ENCODE results near the gene CHST11. TPM values are rescaled to one million over a fixed set of nuclear protein-coding genes. Genes with fewer than 3 reads are reported as not detected.

Gene CHST11
- total and polyA plus RNA-seq, 3 donors from 2014 or later = 5.1 to 36.9 (median 23.9) TPM

DNA sequence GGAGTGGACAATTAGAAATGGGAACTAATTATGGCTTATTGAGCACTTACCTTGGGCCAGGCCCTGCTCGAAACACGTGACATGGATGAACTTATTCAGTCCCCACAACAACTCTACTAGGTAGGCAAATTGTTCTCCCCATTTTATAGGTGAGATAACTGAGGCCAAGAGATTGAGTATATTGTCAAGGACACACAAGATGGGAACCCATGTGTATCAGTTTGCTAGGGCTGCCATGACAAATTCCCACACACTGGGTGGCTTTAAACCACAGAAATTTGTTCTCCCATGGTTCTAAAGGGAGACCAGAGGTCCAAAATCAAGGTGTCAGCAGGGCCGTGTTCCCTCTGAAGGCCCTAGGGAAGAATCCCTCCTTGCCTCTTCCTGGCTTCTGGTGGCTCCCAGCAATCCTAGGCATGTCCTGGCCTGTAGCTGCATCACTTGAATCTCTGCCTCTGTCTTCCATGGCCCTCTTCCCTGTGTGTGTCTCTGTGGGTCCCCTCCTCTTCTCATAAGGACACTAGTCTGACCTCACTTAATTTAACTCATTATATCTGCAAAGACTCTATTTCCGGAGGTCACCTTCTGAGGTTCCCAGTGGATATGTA lies 128.8 kb downstream of the CHST11 start:
- no peak for TF ChIP-seq POLR2A (IDR thresholded peaks at IDR 0.05)
- TF ChIP-seq, protein P1, sequence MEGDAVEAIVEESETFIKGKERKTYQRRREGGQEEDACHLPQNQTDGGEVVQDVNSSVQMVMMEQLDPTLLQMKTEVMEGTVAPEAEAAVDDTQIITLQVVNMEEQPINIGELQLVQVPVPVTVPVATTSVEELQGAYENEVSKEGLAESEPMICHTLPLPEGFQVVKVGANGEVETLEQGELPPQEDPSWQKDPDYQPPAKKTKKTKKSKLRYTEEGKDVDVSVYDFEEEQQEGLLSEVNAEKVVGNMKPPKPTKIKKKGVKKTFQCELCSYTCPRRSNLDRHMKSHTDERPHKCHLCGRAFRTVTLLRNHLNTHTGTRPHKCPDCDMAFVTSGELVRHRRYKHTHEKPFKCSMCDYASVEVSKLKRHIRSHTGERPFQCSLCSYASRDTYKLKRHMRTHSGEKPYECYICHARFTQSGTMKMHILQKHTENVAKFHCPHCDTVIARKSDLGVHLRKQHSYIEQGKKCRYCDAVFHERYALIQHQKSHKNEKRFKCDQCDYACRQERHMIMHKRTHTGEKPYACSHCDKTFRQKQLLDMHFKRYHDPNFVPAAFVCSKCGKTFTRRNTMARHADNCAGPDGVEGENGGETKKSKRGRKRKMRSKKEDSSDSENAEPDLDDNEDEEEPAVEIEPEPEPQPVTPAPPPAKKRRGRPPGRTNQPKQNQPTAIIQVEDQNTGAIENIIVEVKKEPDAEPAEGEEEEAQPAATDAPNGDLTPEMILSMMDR (IDR thresholded peaks at IDR 0.05) = no peak

DNA sequence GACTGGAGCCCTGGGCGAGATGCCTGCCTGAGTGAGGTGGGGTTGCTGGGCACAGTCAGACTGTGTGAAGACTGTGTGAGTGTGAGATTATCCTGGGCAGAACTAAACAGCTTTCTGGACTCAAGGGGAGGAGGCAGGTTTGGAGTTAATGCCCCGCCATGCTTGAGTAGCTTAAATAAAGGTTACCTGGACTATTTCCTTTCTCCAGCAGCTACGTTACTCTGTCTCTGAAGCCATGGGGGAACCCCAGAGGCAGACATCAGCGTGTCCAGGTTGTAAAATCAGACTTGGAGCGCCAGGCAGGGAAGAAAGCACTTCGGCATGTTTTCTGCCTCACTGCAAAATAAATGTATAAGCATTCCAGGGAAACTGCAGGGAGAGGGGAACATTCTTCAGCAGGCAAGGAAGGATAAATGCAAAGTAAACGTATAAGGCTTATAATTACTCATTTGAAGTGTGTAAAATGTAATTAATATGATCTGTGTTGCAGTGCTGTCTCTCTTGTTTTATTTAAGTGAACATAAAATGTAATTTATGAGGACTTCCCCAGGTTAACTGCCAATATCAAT lies 129.7 kb downstream of the CHST11 start:
- intact Hi-C loops (cut with DNase I; ENCODE audit: low total_unique reads) = no loop called here
- Histone ChIP-seq H3K27ac (no peak overlapping the region), H3K27me3 (no peaks in the 10 kb centered on the region), H3K4me3 (no peak overlapping the region), H3K9me3 (no peaks in the 10 kb centered on the region), H3K4me1 (no peaks in the 10 kb centered on the region), H3K36me3 (ENCODE audit: low read depth, missing control alignments) (no peaks in the 10 kb centered on the region)
- TF ChIP-seq, protein P1 (IDR thresholded peaks at IDR 0.05) = no peak
- 68 to 79% methylated on average over 7 of the region's 7 CpGs for WGBS, 2 donors
- DNase-seq = no peak

More for the DNA sequence above, 128.8 kb downstream of the CHST11 start:
- intact Hi-C loops (cut with DNase I; ENCODE audit: low total_unique reads) = no loop called here
- no peaks in the 10 kb centered on the region for H3K9me3 ChIP-seq
- no peaks in the 10 kb centered on the region for H3K4me1 ChIP-seq
- no peak for DNase-seq
- H3K27ac ChIP-seq = no peak overlapping the region
- WGBS, 2 donors = 89 to 95% methylated on average over 4 of the region's 4 CpGs
- no peak overlapping the region for H3K4me3 ChIP-seq
- no peaks in the 10 kb centered on the region for H3K36me3 ChIP-seq (ENCODE audit: low read depth, missing control alignments)
- no peaks in the 10 kb centered on the region for H3K27me3 ChIP-seq

DNA sequence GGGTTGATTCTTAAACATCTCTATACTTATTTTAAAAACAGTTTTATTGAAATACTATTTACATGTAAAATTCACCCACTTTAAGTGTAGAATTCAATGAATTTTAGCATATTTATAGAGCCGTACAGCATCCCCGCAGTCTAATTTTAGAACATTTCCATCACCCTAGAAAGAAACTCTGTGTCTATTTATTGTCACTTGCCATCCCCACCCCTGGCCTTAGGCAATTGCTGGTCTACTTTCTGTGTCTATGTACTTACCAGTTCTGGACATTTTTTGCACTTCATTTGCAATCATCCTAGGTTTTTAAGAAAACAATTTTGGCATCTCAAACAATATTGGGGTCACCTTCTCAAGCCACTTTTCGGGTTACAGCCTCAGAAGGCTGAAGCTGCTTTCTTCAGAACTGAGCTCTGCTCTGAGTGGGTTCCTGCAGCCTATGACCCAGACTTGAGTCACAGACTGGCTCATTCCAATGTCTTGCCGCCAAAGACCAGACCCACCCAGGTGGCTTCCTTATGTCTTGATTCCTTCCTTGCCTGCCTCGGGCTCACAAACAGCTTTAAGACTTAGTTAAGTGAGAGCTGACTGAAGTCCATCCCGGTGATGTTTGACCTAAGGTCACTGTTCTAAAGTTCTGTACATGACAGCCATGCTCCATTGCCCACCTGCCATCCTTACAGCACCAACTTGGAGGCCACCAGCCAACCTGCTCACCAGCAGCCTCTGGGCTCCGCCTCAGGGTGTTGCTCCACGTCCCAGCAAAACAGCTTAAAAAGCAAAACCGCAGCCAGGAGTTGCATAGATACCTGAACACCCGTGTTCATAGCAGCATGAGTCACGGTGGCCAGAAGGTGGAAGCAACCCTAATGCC lies 131.5 kb downstream of the CHST11 start:
- no peak overlapping the region for H3K27ac ChIP-seq
- no peaks in the 10 kb centered on the region for H3K27me3 ChIP-seq
- intact Hi-C loops (cut with DNase I; ENCODE audit: low total_unique reads) = no loop called here
- no peaks in the 10 kb centered on the region for H3K9me3 ChIP-seq
- no peak for DNase-seq
- no peaks in the 10 kb centered on the region for H3K4me1 ChIP-seq
- H3K36me3 ChIP-seq (ENCODE audit: low read depth, missing control alignments) = no peaks in the 10 kb centered on the region
- TF ChIP-seq POLR2A (IDR thresholded peaks at IDR 0.05) = no peak
- TF ChIP-seq, protein P1 (IDR thresholded peaks at IDR 0.05) = no peak
- H3K4me3 ChIP-seq = no peak overlapping the region
- 88 to 94% methylated on average over 10 to 11 of the region's 11 CpGs for WGBS, 2 donors

DNA sequence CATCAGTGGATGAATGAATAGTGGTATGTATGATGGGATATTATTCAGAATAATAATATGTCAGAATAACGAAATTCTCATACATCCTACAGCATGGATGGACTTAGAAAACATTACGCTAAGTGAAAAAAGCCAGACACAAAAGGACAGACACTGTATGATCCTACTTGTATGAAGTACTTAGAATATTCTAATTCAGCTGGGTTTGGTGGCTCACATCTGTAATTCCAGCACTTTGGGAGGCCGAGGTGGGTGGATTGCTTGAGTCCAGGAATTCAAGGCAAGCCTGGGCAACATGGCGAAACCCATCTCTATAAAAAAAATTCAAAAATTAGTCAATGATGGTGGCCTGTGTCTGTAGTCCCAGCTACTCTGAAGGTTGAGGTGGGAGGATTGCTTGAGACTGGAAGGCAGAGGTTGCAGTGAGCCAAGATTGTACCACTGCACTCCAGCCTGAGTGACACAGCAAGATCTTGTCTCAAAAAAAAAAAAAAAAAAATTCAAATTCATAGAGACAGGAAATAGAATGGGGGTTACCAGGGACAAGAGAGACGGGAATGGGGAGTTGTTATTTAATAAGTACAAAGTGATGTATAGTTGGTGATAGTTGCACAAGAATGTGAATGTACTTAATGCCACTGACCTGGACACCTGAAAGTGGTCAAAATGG lies 132.3 kb downstream of the CHST11 start:
- Histone ChIP-seq H3K36me3 (ENCODE audit: low read depth, missing control alignments) (no peaks in the 10 kb centered on the region), H3K4me3 (no peak overlapping the region), H3K27ac (no peak overlapping the region), H3K4me1 (no peaks in the 10 kb centered on the region), H3K27me3 (no peaks in the 10 kb centered on the region), H3K9me3 (no peaks in the 10 kb centered on the region)
- no peak for DNase-seq
- TF ChIP-seq, protein P1 (IDR thresholded peaks at IDR 0.05) = no peak
- no peak for TF ChIP-seq POLR2A (IDR thresholded peaks at IDR 0.05)
- 73 to 80% methylated on average over 5 of the region's 5 CpGs for WGBS, 2 donors
- intact Hi-C loops (cut with DNase I; ENCODE audit: low total_unique reads) = no loop called here
